Adrenal gland (tissue), 5 donors: Measurements from ENCODE around the gene KRT1.

Experiments
- POLR2A ChIP-seq, 2 donors: fragments of 450-650 bp; IDR thresholded peaks; one replicate each; pipeline ENCODE4 v1.6.1; 2017; ENCODE audit warnings: antibody characterized with exemption in 2 of 2, mild to moderate bottlenecking in 2 of 2, moderate library complexity in 1 of 2
- TF ChIP-seq, protein P1 (sequence below), 6 experiments: fragments of 450-650 bp in 4 of 6; fragments of 200-600 bp in 2 of 6; sonication (generic) in 1 of 6; IDR thresholded peaks; 1 replicate in 5 of 6; 2 replicates in 1 of 6; pipeline versions ENCODE4 v1.5.1 to v1.8.0; 2016 to 2021; ENCODE audit warnings: antibody characterized with exemption in 6 of 6, mild to moderate bottlenecking in 2 of 6, moderate library complexity in 1 of 6
- donor health status: DM: no; HTN: no; CAD: no.

DNA sequence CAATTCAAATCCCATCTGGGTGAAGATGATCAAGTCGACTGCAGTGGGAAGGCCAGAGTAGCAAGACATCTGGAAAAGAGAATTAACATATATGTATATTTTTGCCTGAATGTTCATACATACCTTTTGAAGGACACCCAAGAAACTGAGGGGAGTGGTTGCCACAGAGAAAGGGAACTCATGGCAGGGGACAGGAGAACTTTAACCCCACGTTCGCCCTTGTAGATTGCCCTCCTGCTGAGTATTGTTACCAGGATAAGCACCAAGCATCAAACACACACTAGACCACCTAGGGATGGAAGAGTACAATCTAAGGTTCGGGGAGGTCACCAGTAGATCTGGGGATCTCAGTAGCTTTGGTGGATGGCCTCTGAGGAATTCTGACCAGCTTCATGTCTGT lies 9.7 kb downstream of the KRT1 start:
- TF ChIP-seq, protein P1, sequence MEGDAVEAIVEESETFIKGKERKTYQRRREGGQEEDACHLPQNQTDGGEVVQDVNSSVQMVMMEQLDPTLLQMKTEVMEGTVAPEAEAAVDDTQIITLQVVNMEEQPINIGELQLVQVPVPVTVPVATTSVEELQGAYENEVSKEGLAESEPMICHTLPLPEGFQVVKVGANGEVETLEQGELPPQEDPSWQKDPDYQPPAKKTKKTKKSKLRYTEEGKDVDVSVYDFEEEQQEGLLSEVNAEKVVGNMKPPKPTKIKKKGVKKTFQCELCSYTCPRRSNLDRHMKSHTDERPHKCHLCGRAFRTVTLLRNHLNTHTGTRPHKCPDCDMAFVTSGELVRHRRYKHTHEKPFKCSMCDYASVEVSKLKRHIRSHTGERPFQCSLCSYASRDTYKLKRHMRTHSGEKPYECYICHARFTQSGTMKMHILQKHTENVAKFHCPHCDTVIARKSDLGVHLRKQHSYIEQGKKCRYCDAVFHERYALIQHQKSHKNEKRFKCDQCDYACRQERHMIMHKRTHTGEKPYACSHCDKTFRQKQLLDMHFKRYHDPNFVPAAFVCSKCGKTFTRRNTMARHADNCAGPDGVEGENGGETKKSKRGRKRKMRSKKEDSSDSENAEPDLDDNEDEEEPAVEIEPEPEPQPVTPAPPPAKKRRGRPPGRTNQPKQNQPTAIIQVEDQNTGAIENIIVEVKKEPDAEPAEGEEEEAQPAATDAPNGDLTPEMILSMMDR (IDR thresholded peaks at IDR 0.05), result no peak
- TF ChIP-seq POLR2A (IDR thresholded peaks at IDR 0.05), result no peak
